Adrenal gland (tissue), 5 donors: ENCODE data around the gene PAQR5.

ENCODE experiments used
- CTCF ChIP-seq, 6 experiments: fragments of 450-650 bp in 4 of 6; fragments of 200-600 bp in 2 of 6; sonication (generic) in 1 of 6; IDR thresholded peaks; 1 replicate in 5 of 6; 2 replicates in 1 of 6; pipeline versions ENCODE4 v1.5.1 to v1.8.0; 2016 to 2021; ENCODE audit warnings: antibody characterized with exemption in 6 of 6, mild to moderate bottlenecking in 2 of 6, moderate library complexity in 1 of 6
- POLR2A ChIP-seq, 2 donors: fragments of 450-650 bp; IDR thresholded peaks; one replicate each; pipeline ENCODE4 v1.6.1; 2017; ENCODE audit warnings: antibody characterized with exemption in 2 of 2, mild to moderate bottlenecking in 2 of 2, moderate library complexity in 1 of 2
- donor health status: DM: no; HTN: no; CAD: no.

- no peak for TF ChIP-seq POLR2A (IDR thresholded peaks at IDR 0.05)
- no peak for TF ChIP-seq CTCF (IDR thresholded peaks at IDR 0.05)
Observed at GRCh38 chr15:69343133-69343532, 44.4 kb downstream of the PAQR5 start.
